Activated naive CD4-positive, alpha-beta T cell treated with anti-CD3 and anti-CD28 coated beads, Interleukin-2, amount 50 U/mL, for 24 hours (primary cell): ENCODE measurements around the gene RPL13A.
A peak's percentile ranks its signal among the peaks of the same experiment; 100 is the strongest.

Experiments used
- H3K27ac Mint-ChIP-seq: one replicate; pipeline ENCODE4 v1.8.0; 2021; ENCODE audit warnings: mild to moderate bottlenecking, mixed read lengths
- H3K27me3 Mint-ChIP-seq: one replicate; pipeline ENCODE4 v1.8.0; 2021; ENCODE audit warnings: mixed read lengths
- H3K36me3 Mint-ChIP-seq: one replicate; pipeline ENCODE4 v1.8.0; 2021; ENCODE audit warnings: mixed read lengths
- H3K4me1 Mint-ChIP-seq: one replicate; pipeline ENCODE4 v1.8.0; 2021; ENCODE audit warnings: mixed read lengths
- H3K4me3 Mint-ChIP-seq: one replicate; pipeline ENCODE4 v1.8.0; 2021; ENCODE audit warnings: mild to moderate bottlenecking, mixed read lengths
- H3K9me3 Mint-ChIP-seq: one replicate; pipeline ENCODE4 v1.8.0; 2021; ENCODE audit warnings: mixed read lengths

The RPL13A gene

DNA sequence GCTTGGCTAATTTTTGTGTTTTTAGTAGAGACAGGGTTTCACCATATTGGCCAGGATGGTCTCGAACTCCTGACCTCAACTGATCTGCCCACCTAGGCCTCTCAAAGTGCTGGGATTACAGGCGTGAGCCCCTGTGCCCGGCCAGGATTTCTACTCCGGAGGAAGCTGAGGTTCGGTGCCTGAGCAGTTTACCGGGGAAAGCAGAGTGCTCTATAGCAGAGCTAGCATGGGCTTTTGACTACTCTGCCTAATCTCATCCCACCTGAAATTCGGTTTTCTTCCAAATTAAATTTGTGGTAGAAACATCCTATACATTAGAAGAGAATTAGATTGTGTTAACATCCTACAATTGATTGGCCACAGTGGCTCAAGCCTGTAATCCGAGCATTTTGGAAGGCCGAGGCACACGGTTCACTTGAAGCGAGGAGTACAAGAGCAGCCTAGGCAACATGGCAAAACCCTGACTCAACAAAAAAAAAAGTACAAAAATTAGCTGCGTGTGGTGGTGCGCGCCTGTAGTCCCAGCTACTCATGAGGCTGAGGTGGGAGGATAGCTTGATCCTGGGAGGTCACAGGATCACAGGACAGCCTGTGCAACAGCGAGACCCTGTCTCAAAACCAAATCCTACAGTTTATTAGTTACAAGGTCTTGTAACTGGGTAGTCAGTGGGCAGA lies 1.6 kb downstream of the RPL13A start:
- H3K4me3 Mint-ChIP-seq, result peak overlapping the region; percentile 94
- no peaks in the 10 kb centered on the region for H3K27me3 Mint-ChIP-seq
- H3K27ac Mint-ChIP-seq, result peak overlapping the region; percentile 99
- peaks cover 41% of the 10 kb centered on the region for H3K36me3 Mint-ChIP-seq
- H3K4me1 Mint-ChIP-seq, result peaks cover 35% of the 10 kb centered on the region
- H3K9me3 Mint-ChIP-seq, result no peaks in the 10 kb centered on the region

DNA sequence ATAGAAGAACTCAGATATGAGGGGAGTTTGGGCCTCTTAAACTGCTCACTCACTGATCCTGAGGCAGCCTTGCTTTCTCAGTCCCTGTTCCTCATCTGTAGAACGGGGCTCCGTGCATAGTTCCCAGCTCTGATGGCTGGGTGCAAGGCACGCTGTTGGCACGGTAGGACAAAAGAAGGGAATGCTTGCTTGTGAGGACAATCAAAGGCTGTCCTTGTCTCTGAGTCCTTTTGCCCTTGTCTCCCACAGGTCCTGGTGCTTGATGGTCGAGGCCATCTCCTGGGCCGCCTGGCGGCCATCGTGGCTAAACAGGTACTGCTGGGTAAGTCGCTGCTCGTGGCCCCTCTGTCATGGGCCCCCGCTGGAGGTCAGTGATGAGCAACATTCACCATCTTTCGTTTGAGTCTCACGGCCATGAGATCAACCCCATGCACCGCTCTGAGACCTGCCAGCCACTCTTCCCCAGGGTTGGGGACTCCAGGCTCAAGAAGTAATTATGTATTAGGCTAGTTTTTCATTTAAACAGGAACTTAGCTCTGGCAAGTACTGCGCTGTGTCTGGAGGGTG lies 2.3 kb downstream of the RPL13A start:
- H3K27ac Mint-ChIP-seq, result peak overlapping the region; percentile 99
- H3K4me3 Mint-ChIP-seq, result peak overlapping the region; percentile 94
- H3K4me1 Mint-ChIP-seq, result peaks cover 35% of the 10 kb centered on the region
- peaks cover 41% of the 10 kb centered on the region for H3K36me3 Mint-ChIP-seq
- no peaks in the 10 kb centered on the region for H3K27me3 Mint-ChIP-seq
- no peaks in the 10 kb centered on the region for H3K9me3 Mint-ChIP-seq

GRCh38 chr19:49490287-49491029 lies 3.0 kb downstream of the RPL13A start:
- Mint-ChIP-seq H3K4me1 (peaks cover 40% of the 10 kb centered on the region), H3K36me3 (peaks cover 41% of the 10 kb centered on the region), H3K4me3 (peak overlapping the region; percentile 94), H3K9me3 (no peaks in the 10 kb centered on the region), H3K27ac (peak overlapping the region; percentile 99), H3K27me3 (no peaks in the 10 kb centered on the region)

GRCh38 chr19:49491030-49491803 lies 3.8 kb downstream of the RPL13A start:
- peaks cover 40% of the 10 kb centered on the region for H3K36me3 Mint-ChIP-seq
- H3K27me3 Mint-ChIP-seq, result no peaks in the 10 kb centered on the region
- peak overlapping the region; percentile 94 for H3K4me3 Mint-ChIP-seq
- peak overlapping the region; percentile 99 for H3K27ac Mint-ChIP-seq
- H3K9me3 Mint-ChIP-seq, result no peaks in the 10 kb centered on the region
- peaks cover 38% of the 10 kb centered on the region for H3K4me1 Mint-ChIP-seq

DNA sequence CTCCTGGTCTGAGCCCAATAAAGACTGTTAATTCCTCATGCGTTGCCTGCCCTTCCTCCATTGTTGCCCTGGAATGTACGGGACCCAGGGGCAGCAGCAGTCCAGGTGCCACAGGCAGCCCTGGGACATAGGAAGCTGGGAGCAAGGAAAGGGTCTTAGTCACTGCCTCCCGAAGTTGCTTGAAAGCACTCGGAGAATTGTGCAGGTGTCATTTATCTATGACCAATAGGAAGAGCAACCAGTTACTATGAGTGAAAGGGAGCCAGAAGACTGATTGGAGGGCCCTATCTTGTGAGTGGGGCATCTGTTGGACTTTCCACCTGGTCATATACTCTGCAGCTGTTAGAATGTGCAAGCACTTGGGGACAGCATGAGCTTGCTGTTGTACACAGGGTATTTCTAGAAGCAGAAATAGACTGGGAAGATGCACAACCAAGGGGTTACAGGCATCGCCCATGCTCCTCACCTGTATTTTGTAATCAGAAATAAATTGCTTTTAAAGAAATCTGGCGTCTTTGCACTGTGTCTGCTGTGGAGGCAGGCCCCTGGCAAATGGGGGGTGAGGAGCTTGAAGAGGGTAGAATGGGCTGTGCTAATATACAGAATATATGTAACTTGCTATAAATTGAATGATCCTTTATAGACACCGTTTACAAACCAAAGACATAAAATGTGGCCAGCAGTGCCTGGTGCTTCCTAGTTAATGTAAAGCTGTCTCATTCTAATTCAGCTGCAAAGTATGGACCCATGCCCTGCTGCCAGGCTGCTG lies 4.6 kb downstream of the RPL13A start:
- H3K36me3 Mint-ChIP-seq, result peaks cover 44% of the 10 kb centered on the region
- peaks cover 37% of the 10 kb centered on the region for H3K4me1 Mint-ChIP-seq

GRCh38 chr19:49492573-49493405 lies 5.4 kb downstream of the RPL13A start:
- Mint-ChIP-seq H3K4me3 (peak overlapping the region; percentile 65), H3K4me1 (peaks cover 37% of the 10 kb centered on the region), H3K9me3 (no peaks in the 10 kb centered on the region), H3K27ac (peak overlapping the region; percentile 92), H3K27me3 (no peaks in the 10 kb centered on the region), H3K36me3 (peaks cover 48% of the 10 kb centered on the region)

More for the DNA sequence above, 4.6 kb downstream of the RPL13A start:
- peak overlapping the region; percentile 65 for H3K4me3 Mint-ChIP-seq
- no peaks in the 10 kb centered on the region for H3K9me3 Mint-ChIP-seq
- H3K27ac Mint-ChIP-seq, result peak overlapping the region; percentile 92
- no peaks in the 10 kb centered on the region for H3K27me3 Mint-ChIP-seq

- Mint-ChIP-seq H3K4me1 (peaks cover 45% of the 10 kb centered on the region), H3K36me3 (peaks cover 35% of the 10 kb centered on the region)
Observed at GRCh38 chr19:49496574-49497008, 9.2 kb downstream of the RPL13A start.

GRCh38 chr19:49497047-49497788 lies 9.8 kb downstream of the RPL13A start:
- no peaks in the 10 kb centered on the region for H3K9me3 Mint-ChIP-seq
- no peaks in the 10 kb centered on the region for H3K27me3 Mint-ChIP-seq
- H3K27ac Mint-ChIP-seq, result peak overlapping the region; percentile 98
- peaks cover 35% of the 10 kb centered on the region for H3K36me3 Mint-ChIP-seq
- peak overlapping the region; percentile 98 for H3K4me3 Mint-ChIP-seq
- peaks cover 51% of the 10 kb centered on the region for H3K4me1 Mint-ChIP-seq

More at GRCh38 chr19:49496574-49497008, 9.2 kb downstream of the RPL13A start:
- Mint-ChIP-seq H3K27me3 (no peaks in the 10 kb centered on the region), H3K9me3 (no peaks in the 10 kb centered on the region), H3K27ac (peak overlapping the region; percentile 98), H3K4me3 (peak overlapping the region; percentile 98)

- Mint-ChIP-seq H3K27me3 (no peaks in the 10 kb centered on the region), H3K4me3 (peak overlapping the region; percentile 98), H3K9me3 (no peaks in the 10 kb centered on the region), H3K36me3 (peaks cover 32% of the 10 kb centered on the region), H3K4me1 (peaks cover 51% of the 10 kb centered on the region), H3K27ac (peak overlapping the region; percentile 98)
Observed at GRCh38 chr19:49497789-49498103, 10.3 kb downstream of the RPL13A start.

DNA sequence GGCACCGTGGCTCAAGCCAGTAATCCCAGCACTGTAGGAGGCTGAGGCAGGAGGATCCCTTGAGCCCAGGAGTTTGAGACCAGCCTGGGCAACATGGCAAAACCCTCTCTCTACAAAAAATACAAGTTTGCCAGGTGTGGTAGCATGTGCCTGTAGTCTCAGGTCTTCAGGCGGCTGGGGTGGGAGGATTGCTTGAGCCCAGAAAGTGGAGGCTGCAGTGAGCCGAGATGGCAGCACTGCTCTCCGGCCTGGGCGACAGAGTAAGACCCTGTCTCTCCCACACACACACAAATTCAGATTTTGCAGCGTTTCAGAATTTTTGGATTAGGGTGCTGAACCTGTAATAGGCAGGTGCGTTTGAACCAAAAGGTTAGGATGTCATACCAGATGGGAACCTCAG lies 11.1 kb downstream of the RPL13A start:
- Mint-ChIP-seq H3K36me3 (peaks cover 29% of the 10 kb centered on the region), H3K9me3 (no peaks in the 10 kb centered on the region), H3K4me3 (peak overlapping the region; percentile 98), H3K4me1 (peaks cover 50% of the 10 kb centered on the region), H3K27ac (peak overlapping the region; percentile 98), H3K27me3 (no peaks in the 10 kb centered on the region)

- Mint-ChIP-seq H3K4me1 (peaks cover 49% of the 10 kb centered on the region), H3K36me3 (peaks cover 29% of the 10 kb centered on the region), H3K4me3 (peak overlapping the region; percentile 98), H3K27me3 (no peaks in the 10 kb centered on the region), H3K9me3 (no peaks in the 10 kb centered on the region), H3K27ac (peak overlapping the region; percentile 98)
Observed at GRCh38 chr19:49499030-49499670, 11.7 kb downstream of the RPL13A start.

DNA sequence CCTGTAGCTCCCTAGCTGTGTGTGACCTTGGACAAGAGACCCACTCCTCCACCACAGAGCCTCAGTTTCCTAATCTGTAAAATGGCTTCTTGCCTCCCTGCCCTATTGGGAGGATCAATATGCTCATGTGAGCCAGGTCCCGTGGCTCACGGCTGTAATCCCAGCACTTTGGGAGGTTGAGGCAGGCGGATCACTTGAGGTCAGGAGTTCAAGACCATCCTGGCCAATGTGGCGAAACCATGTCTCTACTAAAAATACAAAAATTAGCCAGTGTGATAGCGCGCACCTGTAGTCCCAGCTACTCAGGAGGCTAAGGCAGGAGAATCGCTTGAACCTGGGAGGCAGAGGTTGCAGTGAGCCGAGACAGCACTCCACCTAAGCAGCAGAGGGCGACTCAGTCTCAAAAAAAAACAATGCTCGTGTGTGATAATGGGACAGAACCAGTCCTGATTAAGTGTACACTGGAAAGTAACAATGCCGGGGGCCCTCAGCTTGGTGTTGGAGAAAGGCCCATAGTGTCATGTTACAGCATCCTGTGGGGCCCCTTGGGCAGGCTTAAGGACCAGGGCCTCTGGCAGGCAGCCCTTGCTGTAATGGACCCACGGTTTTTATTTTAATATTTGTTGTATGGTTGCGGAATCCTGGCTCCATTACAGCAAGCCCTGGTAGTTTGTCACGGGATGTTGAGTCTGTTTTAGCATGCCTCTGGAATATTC lies 15.6 kb downstream of the RPL13A start:
- H3K4me3 Mint-ChIP-seq, result no peak overlapping the region

GRCh38 chr19:49503582-49503962 lies 16.2 kb downstream of the RPL13A start:
- Mint-ChIP-seq H3K4me3 (no peak overlapping the region), H3K36me3 (peaks cover 9% of the 10 kb centered on the region), H3K9me3 (no peaks in the 10 kb centered on the region), H3K27ac (no peak overlapping the region), H3K27me3 (no peaks in the 10 kb centered on the region), H3K4me1 (peaks cover 52% of the 10 kb centered on the region)

More for the DNA sequence above, 15.6 kb downstream of the RPL13A start:
- H3K36me3 Mint-ChIP-seq, result peaks cover 12% of the 10 kb centered on the region
- H3K4me1 Mint-ChIP-seq, result peaks cover 51% of the 10 kb centered on the region
- H3K27ac Mint-ChIP-seq, result peak overlapping the region; percentile 13
- no peaks in the 10 kb centered on the region for H3K9me3 Mint-ChIP-seq
- H3K27me3 Mint-ChIP-seq, result no peaks in the 10 kb centered on the region
